Lower lobe of right lung (tissue), 2 donors: ENCODE measurements around the gene HDAC8. TPM values are rescaled to one million over a fixed set of nuclear protein-coding genes. Genes with fewer than 3 reads are reported as not detected.

Source experiments
- ATAC-seq, 2 donors: fragments of 200-7000 bp; cut with Tn5 transposase; one replicate each; pipeline ENCODE4 v1.9.1; 2020 to 2022; ENCODE audit warnings: mild to moderate bottlenecking in 2 of 2, moderate library complexity in 2 of 2
- DNase-seq: peaks from one replicate; pipeline ENCODE4 v3.0.0-alpha.2; 2020
- H3K27ac ChIP-seq: fragments of 200-600 bp; one replicate; pipeline ENCODE4 v1.8.0; 2022
- H3K27me3 ChIP-seq: fragments of 200-600 bp; one replicate; pipeline ENCODE4 v1.8.0; 2022; ENCODE audit warnings: low read depth
- H3K36me3 ChIP-seq: fragments of 200-600 bp; one replicate; pipeline ENCODE4 v1.8.0; 2022; ENCODE audit warnings: mild to moderate bottlenecking
- H3K4me1 ChIP-seq: fragments of 200-600 bp; one replicate; pipeline ENCODE4 v1.8.0; 2022
- H3K4me3 ChIP-seq: fragments of 200-600 bp; one replicate; pipeline ENCODE4 v1.8.0; 2022; ENCODE audit warnings: mild to moderate bottlenecking
- H3K9me3 ChIP-seq: fragments of 200-600 bp; one replicate; pipeline ENCODE4 v1.8.0; 2022
- intact Hi-C: fragments of 100-400 bp; cut with DNase I; formaldehyde crosslinking; loops from one replicate; pipeline ENCODE4 v1.11.0; 2022
- total RNA-seq: library from RNA; stranded (reverse); fragmentation: NEBNext Ultra II Directional; extraction: Animal tissue kit (Norgen Biotek cat#: 25700); gene quantifications from one replicate; pipeline ENCODE4 v1.2.1, GENCODE V29; 2021
- TF ChIP-seq, protein P1 (sequence below): fragments of 200-600 bp; IDR thresholded peaks from one replicate; pipeline ENCODE4 v1.8.0; 2022; ENCODE audit warnings: antibody characterized with exemption, mild to moderate bottlenecking
- donor health status: DM: no; HTN: yes; CAD: no; lungs with severe emphysema.

The HDAC8 gene
- total RNA-seq, 1 donor from 2014 or later = 26.9 TPM

DNA sequence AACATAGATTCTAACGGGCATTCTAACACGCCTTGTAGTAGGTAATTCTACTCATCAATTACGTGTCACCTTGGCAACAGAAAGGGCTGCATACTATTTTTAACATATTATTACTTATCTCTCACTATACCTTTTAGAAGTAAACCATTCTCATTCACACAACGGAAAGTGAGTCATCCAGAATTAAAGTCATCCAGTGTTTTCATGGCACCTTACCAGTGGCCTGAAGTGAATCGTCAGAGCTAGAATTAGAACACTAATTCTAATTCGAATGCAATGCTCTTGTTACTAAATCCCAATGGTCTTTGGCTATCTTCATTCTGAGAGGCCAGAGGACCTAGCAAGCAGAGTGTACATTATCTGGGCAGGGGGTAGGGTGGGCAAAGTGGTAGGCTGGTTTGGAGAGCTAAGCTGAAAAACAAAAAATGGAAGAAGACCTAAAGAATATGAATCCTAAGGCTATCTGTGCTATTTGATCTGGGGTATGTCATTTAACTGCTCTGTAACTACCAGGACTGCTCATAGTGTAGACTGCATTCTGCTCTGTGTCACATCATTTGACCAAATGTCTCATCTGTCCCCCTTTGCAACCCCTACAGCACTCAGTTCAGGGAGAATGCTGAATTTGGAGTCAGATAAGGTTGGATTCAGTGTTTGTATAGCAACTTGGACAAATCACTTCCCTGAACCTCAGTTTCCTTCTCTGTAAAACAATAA, 96.5 kb downstream of the HDAC8 start:
- no peak overlapping the region for H3K4me3 ChIP-seq
- intact Hi-C loops = no loop called here
- ATAC-seq (no peak), DNase-seq (no peak)
- H3K36me3 ChIP-seq = no peaks in the 10 kb centered on the region
- TF ChIP-seq, protein P1, sequence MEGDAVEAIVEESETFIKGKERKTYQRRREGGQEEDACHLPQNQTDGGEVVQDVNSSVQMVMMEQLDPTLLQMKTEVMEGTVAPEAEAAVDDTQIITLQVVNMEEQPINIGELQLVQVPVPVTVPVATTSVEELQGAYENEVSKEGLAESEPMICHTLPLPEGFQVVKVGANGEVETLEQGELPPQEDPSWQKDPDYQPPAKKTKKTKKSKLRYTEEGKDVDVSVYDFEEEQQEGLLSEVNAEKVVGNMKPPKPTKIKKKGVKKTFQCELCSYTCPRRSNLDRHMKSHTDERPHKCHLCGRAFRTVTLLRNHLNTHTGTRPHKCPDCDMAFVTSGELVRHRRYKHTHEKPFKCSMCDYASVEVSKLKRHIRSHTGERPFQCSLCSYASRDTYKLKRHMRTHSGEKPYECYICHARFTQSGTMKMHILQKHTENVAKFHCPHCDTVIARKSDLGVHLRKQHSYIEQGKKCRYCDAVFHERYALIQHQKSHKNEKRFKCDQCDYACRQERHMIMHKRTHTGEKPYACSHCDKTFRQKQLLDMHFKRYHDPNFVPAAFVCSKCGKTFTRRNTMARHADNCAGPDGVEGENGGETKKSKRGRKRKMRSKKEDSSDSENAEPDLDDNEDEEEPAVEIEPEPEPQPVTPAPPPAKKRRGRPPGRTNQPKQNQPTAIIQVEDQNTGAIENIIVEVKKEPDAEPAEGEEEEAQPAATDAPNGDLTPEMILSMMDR = no peak
- no peaks in the 10 kb centered on the region for H3K27me3 ChIP-seq
- H3K4me1 ChIP-seq = no peaks in the 10 kb centered on the region
- H3K27ac ChIP-seq = no peak overlapping the region
- H3K9me3 ChIP-seq = no peaks in the 10 kb centered on the region

DNA sequence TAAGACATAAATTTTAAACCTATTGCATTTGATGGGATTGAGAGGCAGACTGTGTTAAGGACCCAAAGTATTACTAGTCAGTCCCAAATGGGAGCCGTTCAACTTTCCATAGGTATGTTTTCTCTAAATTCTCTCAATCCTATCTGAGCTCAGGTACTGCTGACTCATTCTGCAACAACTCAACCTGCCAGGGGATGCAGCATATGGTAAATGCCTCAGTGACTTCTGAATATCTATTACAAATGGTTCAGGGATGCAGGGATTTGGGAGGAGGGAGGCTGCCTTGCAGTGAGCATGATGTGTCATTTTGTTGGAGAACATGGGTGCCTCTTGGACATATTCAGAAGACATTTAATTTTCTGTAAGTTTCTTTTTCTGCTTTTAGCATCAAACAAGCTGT, 97.3 kb downstream of the HDAC8 start:
- H3K27me3 ChIP-seq = no peaks in the 10 kb centered on the region
- no peaks in the 10 kb centered on the region for H3K4me1 ChIP-seq
- H3K27ac ChIP-seq = no peak overlapping the region
- TF ChIP-seq, protein P1 = no peak
- H3K4me3 ChIP-seq = no peak overlapping the region
- H3K36me3 ChIP-seq = no peaks in the 10 kb centered on the region
- intact Hi-C loops = no loop called here
- no peak for DNase-seq
- no peaks in the 10 kb centered on the region for H3K9me3 ChIP-seq
- ATAC-seq = no peak

DNA sequence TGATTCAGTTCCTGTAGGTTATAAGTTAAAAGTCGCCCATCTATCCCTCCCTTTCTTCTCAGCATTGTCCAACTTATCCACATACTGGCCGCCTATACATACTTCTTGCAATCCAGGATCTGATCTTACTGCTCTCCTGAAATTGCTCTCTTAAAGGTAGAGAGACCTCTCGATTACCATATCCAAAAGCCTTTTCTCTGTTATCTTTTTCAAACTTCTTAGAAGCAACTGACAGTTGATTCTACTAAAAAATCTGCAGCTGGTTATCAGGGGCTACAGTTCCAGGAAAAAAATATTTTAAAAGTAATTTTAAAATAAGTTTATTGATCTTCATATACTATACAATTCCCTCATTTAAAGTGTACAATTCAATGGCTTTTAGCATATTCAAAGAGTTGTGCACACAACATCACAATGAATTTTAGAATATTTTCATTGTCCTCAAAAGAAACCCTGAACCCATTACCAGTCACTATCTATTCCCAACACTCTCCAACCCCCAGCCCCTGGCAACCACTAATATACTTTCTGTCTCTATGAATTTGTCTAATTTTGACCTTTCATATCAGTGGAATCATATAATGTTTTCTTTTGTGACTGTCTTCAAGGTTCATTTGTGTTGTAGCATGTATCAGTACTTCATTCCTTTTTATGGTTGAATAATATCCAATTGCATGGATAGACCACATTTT, 102.0 kb downstream of the HDAC8 start:
- H3K27me3 ChIP-seq = no peaks in the 10 kb centered on the region
- no peak for DNase-seq
- intact Hi-C loops = no loop called here
- no peak overlapping the region for H3K27ac ChIP-seq
- no peaks in the 10 kb centered on the region for H3K9me3 ChIP-seq
- H3K36me3 ChIP-seq = no peaks in the 10 kb centered on the region
- ATAC-seq = no peak
- no peak overlapping the region for H3K4me3 ChIP-seq
- no peaks in the 10 kb centered on the region for H3K4me1 ChIP-seq
- TF ChIP-seq, protein P1 = no peak

DNA sequence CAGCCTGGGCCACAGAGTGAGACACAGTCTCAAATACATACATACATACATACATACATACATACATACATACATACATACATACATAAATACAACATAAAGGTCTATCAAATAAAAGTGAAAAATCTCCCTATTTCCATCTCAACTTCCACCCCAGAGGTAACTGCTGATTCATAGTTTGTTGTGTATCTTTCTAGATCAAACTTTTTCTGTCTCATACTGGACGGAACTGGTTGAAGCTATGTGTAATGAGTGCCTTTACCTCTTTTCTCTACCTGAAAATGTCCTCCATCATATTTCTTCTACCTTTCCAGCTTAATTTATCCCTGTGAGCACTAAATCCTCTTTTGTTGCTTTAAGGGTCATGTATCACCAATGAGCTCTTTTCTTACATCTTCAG, 102.5 kb downstream of the HDAC8 start:
- Histone ChIP-seq H3K36me3 (no peaks in the 10 kb centered on the region), H3K9me3 (no peaks in the 10 kb centered on the region), H3K27me3 (no peaks in the 10 kb centered on the region), H3K4me3 (no peak overlapping the region), H3K4me1 (no peaks in the 10 kb centered on the region), H3K27ac (no peak overlapping the region)
- TF ChIP-seq, protein P1 = no peak
- ATAC-seq = no peak
- intact Hi-C loops = no loop called here
- no peak for DNase-seq

DNA sequence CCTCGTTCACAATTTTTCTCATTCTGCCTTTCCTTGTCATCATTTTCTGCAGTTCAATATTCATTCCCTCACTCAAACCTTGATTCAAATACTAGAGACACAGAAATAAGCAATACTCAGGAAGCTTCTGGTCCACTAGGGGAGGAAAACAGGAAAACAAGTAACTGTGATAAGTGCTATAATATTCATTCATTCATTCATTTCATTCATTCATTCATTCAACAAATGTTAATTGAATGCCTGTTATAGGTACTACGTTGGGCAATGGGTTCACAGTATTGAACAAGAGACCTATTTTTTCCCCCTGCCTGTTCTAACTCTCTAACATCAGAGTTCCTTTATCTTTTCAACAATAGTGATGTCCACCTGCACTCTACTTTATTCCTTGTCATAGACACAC, 104.0 kb downstream of the HDAC8 start:
- ATAC-seq (no peak), DNase-seq (no peak)
- H3K27ac ChIP-seq = no peak overlapping the region
- H3K9me3 ChIP-seq = no peaks in the 10 kb centered on the region
- TF ChIP-seq, protein P1 = no peak
- H3K4me3 ChIP-seq = no peak overlapping the region
- intact Hi-C loops = no loop called here
- H3K4me1 ChIP-seq = no peaks in the 10 kb centered on the region
- H3K27me3 ChIP-seq = no peaks in the 10 kb centered on the region
- no peaks in the 10 kb centered on the region for H3K36me3 ChIP-seq
